Measurements from ENCODE around the gene DGKI. TPM values are rescaled to one million over a fixed set of nuclear protein-coding genes. Genes with fewer than 3 reads are reported as not detected.

Gene DGKI
- total RNA-seq, 1 experiment from 2014 or later: not detected

GRCh38 chr7:137421366-137421765 is 425.4 kb downstream of the DGKI start:
- intact Hi-C loops (cut with micrococcal nuclease; ENCODE audit: unreplicated experiment) (no loop called here), in situ Hi-C loops (cut with HindIII; ENCODE audit: low pct_unique_long_range_greater_than_20kb, low sequenced_read_pairs) (no loop called here)
- TF ChIP-seq SIN3A (IDR thresholded peaks at IDR 0.05; ENCODE audit: borderline replicate concordance, insufficient read depth, low read depth, low read length) (no peak), TCF7L2 (IDR thresholded peaks at IDR 0.05; ENCODE audit: low read depth, low read length) (no peak), POLR2AphosphoS5 (IDR thresholded peaks at IDR 0.05; ENCODE audit: low read depth, low read length) (no peak), CTCF (IDR thresholded peaks at IDR 0.05) (no peak)
- no peak overlapping the region for H3K4me3 ChIP-seq (ENCODE audit: low read depth in 2 of 2, low read length in 2 of 2)
- ChIA-PET CTCF (no interaction called here), POLR2A (no interaction called here)
- H3K36me3 ChIP-seq (ENCODE audit: control insufficient read depth, insufficient read depth, low read length): no peaks in the 10 kb centered on the region
- BruUV-seq (replicated peaks): no TSS peak
- H3K27ac ChIP-seq (ENCODE audit: low read length): no peak overlapping the region
- no peaks in the 10 kb centered on the region for H3K9me3 ChIP-seq (ENCODE audit: control insufficient read depth, insufficient read depth, low read depth, low read length)
- no peaks in the 10 kb centered on the region for H3K4me1 ChIP-seq (ENCODE audit: control insufficient read depth, insufficient read depth, low read length)
- no peaks in the 10 kb centered on the region for H3K27me3 ChIP-seq (ENCODE audit: control insufficient read depth, insufficient read depth, low read length)
- no peak for ATAC-seq
- no peak for DNase-seq (ENCODE audit: low read depth, low spot score)

GRCh38 chr7:137418841-137419240 is 427.9 kb downstream of the DGKI start:
- Histone ChIP-seq H3K36me3 (ENCODE audit: control insufficient read depth, insufficient read depth, low read length) (no peaks in the 10 kb centered on the region), H3K27ac (ENCODE audit: low read length) (no peak overlapping the region), H3K9me3 (ENCODE audit: control insufficient read depth, insufficient read depth, low read depth, low read length) (no peaks in the 10 kb centered on the region), H3K4me3 (ENCODE audit: low read depth in 2 of 2, low read length in 2 of 2) (no peak overlapping the region), H3K27me3 (ENCODE audit: control insufficient read depth, insufficient read depth, low read length) (no peaks in the 10 kb centered on the region), H3K4me1 (ENCODE audit: control insufficient read depth, insufficient read depth, low read length) (no peaks in the 10 kb centered on the region)
- ChIA-PET CTCF (no interaction called here), POLR2A (no interaction called here)
- intact Hi-C loops (cut with micrococcal nuclease; ENCODE audit: unreplicated experiment) (no loop called here), in situ Hi-C loops (cut with HindIII; ENCODE audit: low pct_unique_long_range_greater_than_20kb, low sequenced_read_pairs) (no loop called here)
- no peak for TF ChIP-seq TCF7L2 (IDR thresholded peaks at IDR 0.05; ENCODE audit: low read depth, low read length)
- TF ChIP-seq SIN3A (IDR thresholded peaks at IDR 0.05; ENCODE audit: borderline replicate concordance, insufficient read depth, low read depth, low read length): no peak
- no peak for TF ChIP-seq REST (IDR thresholded peaks at IDR 0.05; ENCODE audit: insufficient read depth in 1 of 2, low read depth in 2 of 2, low read length in 1 of 2)
- no peak for TF ChIP-seq CTCF (IDR thresholded peaks at IDR 0.05)
- TF ChIP-seq POLR2AphosphoS5 (IDR thresholded peaks at IDR 0.05; ENCODE audit: low read depth, low read length): no peak
- BruUV-seq (replicated peaks): no TSS peak
- no peak for DNase-seq (ENCODE audit: low read depth, low spot score)
- no peak for ATAC-seq
